T-helper 22 cell (primary cell): ENCODE results near the gene ZBTB47.

Experiments
- DNase-seq: peaks from one replicate; pipeline ENCODE4 v3.0.0-alpha.2; 2020; ENCODE audit warnings: low read depth

ZBTB47 gene

GRCh38 chr3:42712688-42713372, 59.3 kb downstream of the ZBTB47 start:
- no peak for DNase-seq

GRCh38 chr3:42713747-42714146, 60.2 kb downstream of the ZBTB47 start:
- no peak for DNase-seq

GRCh38 chr3:42714171-42714852, 60.8 kb downstream of the ZBTB47 start:
- no peak for DNase-seq
